Testis (tissue), 2 donors: ENCODE results near the gene SLC24A3.

Experiments used
- CTCF ChIP-seq, 3 experiments: fragments of 450-650 bp in 2 of 3; fragments of 200-600 bp in 1 of 3; sonication (generic) in 1 of 3; IDR thresholded peaks; one replicate each; pipeline ENCODE4 v1.5.1; 2016 to 2019; ENCODE audit warnings: antibody characterized with exemption in 3 of 3, mild to moderate bottlenecking in 2 of 3, moderate library complexity in 1 of 3
- POLR2A ChIP-seq: fragments of 450-650 bp; IDR thresholded peaks from one replicate; pipeline ENCODE4 v1.6.1; 2017; ENCODE audit warnings: antibody characterized with exemption, mild to moderate bottlenecking, moderate library complexity

- no peak for TF ChIP-seq CTCF (IDR thresholded peaks at IDR 0.05)
- TF ChIP-seq POLR2A = no peak
These were observed 310.6 kb downstream of the SLC24A3 start for GRCh38 chr20:19522836-19523590.
